Measurements from ENCODE around the gene LRRC32. TPM values are rescaled to one million over a fixed set of nuclear protein-coding genes. Genes with fewer than 3 reads are reported as not detected.

LRRC32 gene
- total RNA-seq, 1 experiment from 2014 or later, result 0.46 TPM

- no peak overlapping the region for H3K9ac ChIP-seq (ENCODE audit: extremely low read depth, insufficient read length, low read length)
- no peaks in the 10 kb centered on the region for H3K4me1 ChIP-seq (ENCODE audit: insufficient read depth, low read length)
- no peak overlapping the region for H3K14ac ChIP-seq (ENCODE audit: insufficient read depth, low read length)
- no peaks in the 10 kb centered on the region for H3K79me2 ChIP-seq (ENCODE audit: insufficient read depth, low read length)
- no peaks in the 10 kb centered on the region for H4K20me1 ChIP-seq (ENCODE audit: control insufficient read depth, insufficient read depth, insufficient read length)
- no peak overlapping the region for H2BK15ac ChIP-seq (ENCODE audit: low read depth, low read length)
- H3K27me3 ChIP-seq (ENCODE audit: insufficient read depth, low read length), result no peaks in the 10 kb centered on the region; the same call in 1 of the 2 replicates
- no peaks in the 10 kb centered on the region for H3K79me1 ChIP-seq (ENCODE audit: insufficient read depth, low read depth, low read length, poor library complexity, severe bottlenecking)
- Mint-ChIP-seq H3K27me3 (ENCODE audit: low read depth) (peaks cover 25% of the 10 kb centered on the region), H3K4me1 (no peaks in the 10 kb centered on the region), H3K27ac (no peak overlapping the region), H3K9me3 (no peaks in the 10 kb centered on the region), H3K4me3 (no peak overlapping the region), H3K36me3 (ENCODE audit: insufficient read depth in 1 of 3, low read depth in 3 of 3) (no peaks in the 10 kb centered on the region; a peak in 1 of 7 replicates)
- H2BK12ac ChIP-seq (ENCODE audit: insufficient read length, low read depth, low read length), result no peak overlapping the region
- no peak overlapping the region for H3K4ac ChIP-seq (ENCODE audit: low read depth, low read length)
- H3K9me3 ChIP-seq (ENCODE audit: control insufficient read depth, low read depth, low read length), result no peaks in the 10 kb centered on the region
- no peak overlapping the region for H3K18ac ChIP-seq (ENCODE audit: insufficient read length, low read depth, low read length)
- no peak overlapping the region for H4K91ac ChIP-seq (ENCODE audit: insufficient read length, low read depth, low read length)
- no CpG with 5 or more reads among the region's 8 CpGs for WGBS (ENCODE audit: extremely low coverage, insufficient read length, low lambda C conversion rate)
- H2BK5ac ChIP-seq (ENCODE audit: insufficient read length, low read length), result no peak overlapping the region
- TF ChIP-seq CTCF (conservative IDR thresholded peaks at IDR 0.05), result no peak
- H3K4me2 ChIP-seq (ENCODE audit: insufficient read depth, insufficient read length, low read length), result no peak overlapping the region
- no peak overlapping the region for H4K8ac ChIP-seq (replicated peaks; ENCODE audit: insufficient read length, low read depth, low read length)
- H2AK5ac ChIP-seq (ENCODE audit: insufficient read length, low read length), result no peak overlapping the region
- H4K5ac ChIP-seq (ENCODE audit: insufficient read length, low read depth, low read length), result no peak overlapping the region
- H2BK20ac ChIP-seq (ENCODE audit: low read depth, low read length, poor library complexity, severe bottlenecking), result no peak overlapping the region
- no peak overlapping the region for H3K23ac ChIP-seq (ENCODE audit: insufficient read length, low read depth, low read length)
- DNase-seq, result no peak
- H3K23me2 ChIP-seq (ENCODE audit: insufficient read length, low read depth, low read length, poor library complexity, severe bottlenecking), result no peaks in the 10 kb centered on the region
- H3T11ph ChIP-seq (ENCODE audit: low read length), result no peak overlapping the region
- H2BK120ac ChIP-seq (ENCODE audit: low read depth, low read length, poor library complexity, severe bottlenecking), result no peak overlapping the region
- no peak overlapping the region for H2AFZ ChIP-seq (ENCODE audit: low read length)
- H3K27ac ChIP-seq (ENCODE audit: insufficient read length, low read depth, low read length), result no peak overlapping the region
- no peak overlapping the region for H3K56ac ChIP-seq (ENCODE audit: insufficient read length, low read depth, low read length)
Observed at GRCh38 chr11:76678321-76678720, 7.8 kb upstream of the LRRC32 start.

All from H9 (cell line).